Lung microvascular endothelial cell (primary cell): ENCODE measurements around the gene CD96. TPM values are rescaled to one million over a fixed set of nuclear protein-coding genes. Genes with fewer than 3 reads are reported as not detected.
"Not testable (repeated sequence)": the region's sequence is repeated elsewhere in the genome, so short reads cannot be mapped to it uniquely, and the experiment has no call there.

Experiments used
- DNase-seq, 2 donors: peaks; one replicate each; pipeline versions ENCODE4 v3.0.0 to v3.0.0-alpha.2; 2010; ENCODE audit warnings: low read depth in 2 of 2
- total RNA-seq: library from RNA; depleted of rRNA; stranded (reverse); fragments of >200 nt; gene quantifications from 2 replicates; pipeline ENCODE4 v1.2.1, GENCODE V29; 2014

Gene CD96
- total RNA-seq, 1 donor from 2014 or later: not detected

DNA sequence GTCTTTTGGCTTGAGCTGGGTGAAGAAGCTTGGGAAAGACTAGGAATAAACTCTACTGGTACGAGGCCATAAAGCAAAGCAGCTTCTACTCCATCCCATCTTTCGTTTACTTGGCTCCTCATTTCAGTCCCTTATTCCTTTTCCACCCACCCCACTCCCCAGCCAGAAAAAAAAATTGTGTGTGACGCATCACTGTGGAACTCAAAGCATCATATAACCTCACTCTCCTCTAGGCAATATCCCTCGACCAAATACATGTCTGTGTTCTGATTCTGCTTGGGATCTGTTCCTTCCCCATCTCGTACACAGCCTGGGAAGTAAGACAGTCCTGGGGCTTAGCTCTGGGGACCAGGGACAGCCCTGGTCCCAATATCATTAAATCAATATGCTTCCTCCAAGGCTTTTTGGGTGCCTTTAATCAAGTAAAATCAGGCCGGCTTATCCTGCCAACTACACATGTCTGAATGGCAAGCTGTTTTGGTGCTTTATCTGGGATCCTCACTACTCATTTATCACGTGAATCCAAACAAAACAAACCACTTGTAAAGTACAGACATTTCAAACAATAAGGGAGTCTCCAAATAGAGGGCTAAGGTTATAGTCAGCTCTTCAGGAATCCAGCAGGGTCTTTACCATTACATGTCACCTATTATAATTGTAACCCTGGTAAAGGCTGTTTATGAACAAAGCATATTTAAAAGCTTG, 128.1 kb downstream of the CD96 start:
- DNase-seq: no peak

DNA sequence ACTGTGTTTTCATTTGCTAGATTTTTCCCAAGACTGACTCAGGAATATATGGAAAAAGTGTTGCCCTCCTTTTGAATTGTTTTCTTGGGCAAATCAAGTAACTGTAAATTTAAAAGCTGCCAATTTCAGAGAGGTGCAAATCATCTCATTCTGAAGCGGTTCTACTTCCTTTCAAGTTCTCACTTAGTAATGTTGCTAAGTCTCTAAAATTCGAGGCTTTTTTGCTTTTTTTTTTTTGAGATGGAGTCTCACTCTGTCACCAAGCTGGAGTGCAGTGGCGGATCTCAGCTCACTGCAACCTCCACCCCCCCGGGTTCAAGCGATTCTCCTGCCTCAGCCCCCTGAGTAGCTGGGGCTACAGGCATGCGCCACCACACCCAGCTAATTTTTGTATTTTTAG, 130.5 kb downstream of the CD96 start:
- not testable (repeated sequence) for DNase-seq

DNA sequence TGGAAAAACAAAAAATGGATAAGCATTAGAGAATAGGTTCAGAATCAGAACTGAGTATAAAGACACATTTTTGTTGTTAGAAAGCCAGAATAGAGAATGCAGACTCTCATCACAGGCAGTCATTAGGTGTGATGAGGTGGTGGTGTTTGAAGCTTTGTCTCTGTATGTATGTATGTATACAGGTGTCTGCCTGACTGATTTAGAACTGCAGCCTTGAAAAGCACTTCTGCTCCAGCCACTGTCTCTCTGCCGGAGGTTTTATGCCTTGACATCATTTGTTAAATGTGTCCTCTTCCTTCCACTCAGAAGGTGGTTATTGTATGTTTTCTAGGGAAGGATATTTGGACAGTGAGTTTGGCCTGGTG, 133.8 kb downstream of the CD96 start:
- no peak for DNase-seq

DNA sequence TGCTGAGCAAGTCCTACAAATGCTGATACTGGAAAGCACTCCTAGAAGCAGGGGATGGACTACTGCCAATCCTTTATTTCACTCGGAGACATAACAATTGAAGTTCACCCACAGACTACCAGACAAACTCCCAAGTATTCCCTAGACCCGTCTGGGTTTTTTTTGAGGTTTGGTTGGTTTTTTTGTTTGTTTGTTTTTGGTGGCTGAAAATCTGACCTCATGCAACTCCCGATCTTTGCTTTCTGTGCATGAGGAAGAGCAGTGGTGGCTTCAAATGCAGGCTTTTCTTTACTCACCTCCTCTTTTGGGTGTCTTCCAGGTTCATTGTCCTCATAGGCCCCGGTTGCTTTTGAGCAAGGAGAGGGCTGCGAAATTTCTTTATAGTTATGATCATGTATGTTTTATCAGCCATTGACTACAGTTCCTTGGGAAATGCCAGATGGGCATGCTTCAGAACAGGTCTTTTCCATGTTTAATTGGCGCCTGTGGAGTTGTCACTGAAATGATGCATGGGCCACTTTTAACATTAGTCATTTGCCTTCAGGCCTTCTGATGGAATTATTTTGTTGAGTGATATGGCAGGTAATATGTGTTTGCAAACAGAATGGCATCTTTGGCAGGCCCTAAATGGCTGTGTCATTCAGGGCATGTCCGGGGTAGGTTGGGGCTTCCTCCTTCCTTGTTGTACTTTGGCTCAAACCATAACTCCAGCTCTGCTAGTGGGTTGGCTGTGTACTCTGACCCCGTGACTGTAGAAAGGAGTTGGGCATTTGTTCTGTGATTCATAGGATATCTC, 134.4 kb downstream of the CD96 start:
- peak; percentile 61 to 80 for DNase-seq

DNA sequence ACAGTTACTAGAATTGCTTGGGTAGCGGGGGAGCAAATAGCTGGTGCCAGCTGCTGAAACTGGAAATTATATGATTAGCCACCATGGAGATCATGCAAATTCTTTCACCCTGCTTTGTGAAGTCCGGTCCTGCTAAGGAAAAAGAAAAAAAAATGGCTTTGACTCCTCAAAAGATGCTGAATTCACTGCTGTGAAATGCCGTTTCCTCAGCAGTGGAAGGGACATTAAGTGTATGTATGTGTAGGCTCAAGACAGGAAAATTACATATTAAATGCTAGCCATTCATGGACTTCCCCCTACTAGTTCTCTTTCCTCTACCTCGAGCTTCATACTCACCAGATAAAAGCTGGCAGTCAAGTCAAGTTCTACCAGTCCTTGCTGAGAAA, 135.0 kb downstream of the CD96 start:
- DNase-seq: no peak

DNA sequence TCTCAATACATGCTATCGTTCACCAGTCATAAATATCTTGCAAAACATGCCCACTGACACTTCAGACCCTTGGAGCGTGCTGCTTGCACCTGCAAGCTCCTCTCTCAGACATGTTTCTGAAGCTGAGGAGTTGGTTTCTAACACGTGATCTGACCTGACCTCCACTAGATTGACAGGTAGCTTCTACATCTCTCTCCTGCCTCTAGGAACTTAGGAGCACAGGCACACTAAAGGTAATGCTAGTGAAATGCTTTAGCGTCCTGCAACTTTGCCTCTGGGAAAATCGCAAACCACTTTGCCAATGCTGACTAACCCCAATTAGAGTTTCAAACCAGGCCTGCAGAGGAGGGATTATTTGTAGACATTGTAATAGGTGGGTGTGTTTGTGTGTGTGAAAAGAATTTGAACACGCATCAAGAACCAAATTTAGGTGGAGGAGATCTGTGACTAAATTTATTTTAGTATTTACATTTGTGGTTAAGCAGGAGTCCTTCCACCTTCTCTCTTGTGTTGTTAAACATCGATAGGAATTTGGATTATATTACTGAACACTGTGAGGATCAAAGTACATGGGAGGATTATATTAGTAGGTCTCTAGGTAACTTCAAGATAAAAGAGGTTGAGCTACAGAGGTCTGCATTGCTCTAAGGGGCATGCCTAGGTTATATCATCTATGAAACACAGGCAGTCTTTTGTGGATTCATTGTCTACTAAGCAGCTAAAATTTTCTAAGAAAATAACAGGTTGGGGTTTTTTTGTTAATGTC, 139.8 kb downstream of the CD96 start:
- no peak for DNase-seq

DNA sequence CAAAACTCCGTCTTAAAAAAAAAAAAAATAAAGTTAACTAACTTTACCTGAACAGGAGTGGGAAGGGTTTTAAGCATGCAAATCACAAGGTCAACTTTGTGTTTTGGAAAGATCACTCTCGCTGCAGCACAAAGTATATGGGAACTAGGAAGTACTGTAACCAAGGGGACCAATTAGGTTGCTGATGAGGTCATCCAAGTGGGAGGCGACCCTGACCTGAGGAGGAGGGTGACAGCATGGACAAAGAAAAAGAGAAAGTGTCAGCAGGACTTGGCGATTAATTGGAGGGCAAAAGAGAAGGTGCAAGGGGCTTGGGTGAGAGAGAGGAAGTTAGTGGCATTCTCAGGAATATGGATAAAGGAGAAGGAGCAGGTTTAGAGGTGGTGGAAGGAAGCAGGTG, 142.6 kb downstream of the CD96 start:
- no peak for DNase-seq

DNA sequence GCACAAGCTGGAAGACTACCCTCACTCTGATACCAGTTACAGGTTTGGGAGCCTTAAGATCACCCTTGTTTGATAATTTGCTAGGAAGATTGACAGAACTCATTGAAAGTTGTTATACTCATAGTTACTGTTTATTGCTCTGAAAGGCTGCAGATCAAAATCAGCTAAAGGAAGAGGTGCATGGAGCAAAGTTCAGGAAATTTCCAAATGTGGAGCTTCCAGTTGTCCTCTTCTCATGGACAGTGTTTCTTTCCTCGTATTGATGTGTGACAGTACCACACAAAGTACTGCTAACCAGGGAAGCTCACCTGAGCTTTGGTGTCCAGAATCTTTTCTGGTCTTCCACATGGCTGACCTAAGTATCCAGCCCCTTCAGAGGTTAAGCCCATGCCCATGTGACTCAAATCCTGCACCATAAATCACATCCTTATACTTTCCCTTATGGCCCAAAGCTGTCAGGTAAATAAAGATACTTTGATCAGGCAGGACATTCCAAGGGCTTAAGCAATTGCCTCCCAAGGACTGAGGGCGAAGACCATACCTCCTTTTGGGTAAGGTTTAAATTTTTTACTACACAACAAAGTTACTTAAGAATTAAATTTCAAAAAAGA, 146.3 kb downstream of the CD96 start:
- DNase-seq: no peak

DNA sequence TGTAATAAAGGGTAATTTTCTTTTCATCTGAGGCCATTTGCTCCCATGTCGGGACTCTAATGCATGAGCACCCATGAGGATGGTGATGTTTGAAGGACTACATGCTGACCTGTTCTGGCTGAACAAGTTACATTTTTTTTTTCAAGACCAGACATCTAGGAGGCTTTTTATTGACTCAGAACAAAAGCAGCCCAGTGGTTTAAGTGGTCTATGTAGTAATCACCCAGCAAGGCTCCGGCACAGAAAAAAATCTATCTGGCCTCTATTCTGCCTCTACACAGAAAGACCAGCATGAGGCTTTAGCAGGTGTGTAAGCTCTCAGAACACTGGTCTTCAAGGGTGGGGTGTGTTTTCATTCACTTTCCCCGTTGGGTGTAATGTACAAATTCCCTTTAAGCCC, 148.2 kb downstream of the CD96 start:
- no peak for DNase-seq

DNA sequence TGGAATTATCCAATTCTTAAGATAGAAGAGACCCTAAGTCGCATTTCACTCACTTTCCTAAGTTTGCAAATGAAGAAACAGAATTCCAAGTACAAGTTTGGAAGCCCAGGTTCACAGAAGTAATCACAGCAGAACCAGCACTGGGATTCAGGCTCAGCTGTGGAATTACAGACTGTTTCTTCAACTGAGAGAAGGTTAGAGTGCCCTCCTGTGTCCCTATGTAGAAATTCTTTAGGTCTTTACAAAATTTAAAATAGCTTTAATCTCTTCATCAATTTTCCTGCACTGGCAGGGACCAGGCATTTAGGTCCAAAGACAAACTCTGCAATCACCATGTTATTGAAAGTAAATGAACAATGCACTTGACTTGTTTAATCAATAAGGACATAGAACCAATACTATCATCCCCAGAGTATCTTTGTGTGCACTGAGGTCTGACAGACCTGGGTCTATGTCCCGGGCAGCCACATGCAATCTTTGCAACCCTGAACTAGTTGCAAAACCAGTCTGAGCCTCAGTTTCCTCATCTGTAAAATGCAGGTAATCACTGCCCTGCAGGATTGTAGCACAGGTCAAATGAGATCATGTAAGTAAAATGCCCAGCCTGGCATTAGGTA, 149.4 kb downstream of the CD96 start:
- peak; percentile 63 to 75 for DNase-seq

DNA sequence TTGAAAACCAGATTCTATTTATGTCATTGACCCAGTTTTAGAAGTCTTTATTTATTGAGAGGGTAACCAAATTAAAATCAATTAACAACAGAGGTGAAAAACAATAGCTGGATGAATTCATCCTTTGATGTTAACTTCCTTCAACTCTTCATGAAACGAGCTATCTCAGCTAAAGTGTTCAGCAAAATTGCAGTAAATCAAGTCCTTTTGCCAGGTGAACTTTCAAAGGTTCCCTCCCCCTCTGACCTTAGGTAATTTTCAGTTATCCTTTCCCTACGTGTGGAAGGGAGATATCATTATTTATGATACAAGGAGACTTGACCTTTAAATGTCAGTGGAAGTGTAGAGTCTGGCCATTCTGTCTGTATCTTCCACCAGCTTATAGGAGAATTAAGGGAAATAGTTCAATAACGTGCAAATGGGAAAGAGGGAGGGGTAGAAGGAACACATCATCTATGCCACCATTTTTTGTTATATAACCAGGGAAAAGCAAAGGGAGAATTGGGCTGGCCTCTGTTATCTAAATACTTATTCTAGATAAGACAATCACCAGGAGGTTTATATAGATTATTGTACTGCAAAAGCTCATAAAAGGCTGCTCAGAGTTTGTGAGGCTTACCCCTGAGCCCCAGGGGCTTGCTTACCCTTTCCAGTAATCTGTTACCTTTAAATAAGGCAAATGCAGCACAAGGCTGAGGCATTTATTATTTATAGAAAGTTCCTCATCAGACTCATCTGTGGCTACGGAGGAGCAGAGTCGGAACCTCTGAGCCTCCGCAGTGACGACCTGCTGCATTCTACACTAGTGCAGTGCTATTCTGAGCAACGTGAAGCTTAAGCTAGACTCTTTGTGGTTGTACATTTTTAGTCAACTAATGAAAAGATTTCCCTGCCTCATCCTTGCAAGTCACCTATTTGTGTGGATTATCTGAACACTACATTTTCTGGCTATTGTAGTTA, 150.9 kb downstream of the CD96 start:
- no peak for DNase-seq

DNA sequence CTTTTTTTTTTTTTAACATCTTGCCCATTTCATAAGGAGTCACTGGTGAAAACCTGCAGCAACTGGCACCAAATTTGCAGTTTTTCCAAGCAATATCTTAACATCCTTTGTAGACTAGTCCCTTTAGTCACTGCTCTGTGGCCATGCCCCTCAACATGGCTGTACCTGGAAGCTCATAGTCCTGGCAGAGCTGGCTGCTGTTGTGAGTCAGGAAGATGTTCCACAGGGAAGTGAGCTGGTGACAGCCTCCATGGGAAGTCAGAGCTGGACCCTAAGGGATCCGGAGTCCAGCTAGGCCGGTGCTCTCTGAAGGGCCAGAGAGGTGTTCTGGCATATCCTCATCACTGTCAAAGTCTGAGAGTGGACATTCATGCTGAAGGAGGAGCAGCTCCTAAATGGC, 152.5 kb downstream of the CD96 start:
- DNase-seq: no peak

DNA sequence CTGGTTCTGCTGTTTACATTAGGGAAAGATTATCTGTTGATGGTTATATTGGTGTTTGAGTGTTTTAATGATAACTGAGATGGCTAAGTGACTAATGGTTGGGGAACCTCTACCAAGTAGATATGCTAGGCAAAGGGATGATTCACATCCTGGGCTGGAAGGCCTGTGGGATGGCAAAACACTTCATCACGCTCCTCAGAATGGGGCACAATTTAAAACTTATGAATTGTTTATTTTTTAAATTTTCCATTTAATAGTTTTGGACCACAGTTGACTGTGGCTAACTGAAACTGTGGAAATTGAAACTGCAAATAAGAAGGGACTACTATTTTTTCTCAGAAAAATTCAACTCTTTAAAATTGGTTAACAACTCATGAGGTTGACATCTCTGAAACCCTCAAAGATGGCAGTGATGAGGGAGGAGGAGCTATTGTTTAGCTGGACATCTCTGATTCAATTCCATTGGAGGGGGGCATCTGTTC, 153.7 kb downstream of the CD96 start:
- peak; percentile 21 to 81 for DNase-seq

DNA sequence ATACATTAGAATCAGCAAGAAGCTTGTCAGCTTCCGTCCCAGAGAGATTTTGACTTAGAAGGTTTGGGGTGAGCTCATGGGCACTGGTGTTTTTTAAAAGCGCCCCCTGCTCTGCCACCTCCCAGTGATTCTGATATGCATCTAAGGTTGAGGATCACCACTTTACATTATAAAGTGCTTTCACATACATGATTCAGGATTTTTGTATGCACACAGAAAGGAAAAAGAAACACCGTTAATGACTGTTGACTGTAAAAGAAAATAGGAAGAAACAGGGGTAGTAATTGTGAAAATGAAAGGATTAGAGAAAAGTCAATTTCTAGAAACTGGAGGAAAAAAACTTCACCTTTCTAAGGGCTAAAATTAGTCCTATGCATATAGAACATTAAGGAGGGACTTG, 158.1 kb downstream of the CD96 start:
- DNase-seq: no peak

DNA sequence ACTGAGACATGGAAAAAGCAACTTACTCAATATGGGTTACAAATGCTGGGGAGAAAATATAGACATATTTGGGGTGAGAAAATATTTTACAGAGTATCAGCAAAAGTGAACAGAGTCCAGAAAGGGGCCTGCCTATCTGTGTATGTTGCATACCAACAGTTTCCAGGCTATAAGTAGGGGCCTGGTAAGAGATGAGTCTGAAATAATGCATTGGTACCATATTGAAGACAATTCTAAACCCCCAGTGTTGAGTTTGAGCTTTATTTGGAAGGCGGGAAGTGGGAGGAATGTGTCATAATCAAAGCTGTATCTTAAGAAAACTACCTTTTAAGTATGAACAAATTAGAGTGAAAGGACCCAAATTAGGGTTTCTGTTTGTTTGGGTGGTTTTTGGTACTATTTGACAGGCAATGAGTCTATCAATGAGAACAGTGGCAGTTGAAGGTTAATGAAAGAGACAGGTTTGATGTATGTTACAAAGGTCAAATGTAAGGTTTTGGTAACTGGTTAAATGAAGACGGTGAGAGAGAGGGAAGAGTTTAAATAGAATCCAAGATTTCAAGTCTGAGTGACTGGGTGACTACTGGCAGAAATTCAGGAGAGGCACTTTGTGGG, 159.4 kb downstream of the CD96 start:
- DNase-seq: no peak

Other genes starting within 250 kb of the CD96 start
- gene ZBED2, start 53.1 kb downstream of the CD96 start, total RNA-seq: not detected in 2 replicates
- gene PLCXD2, start 132.5 kb downstream of the CD96 start, total RNA-seq: 0.60 and 1.7 TPM in 2 replicates